K562 (cell line): ENCODE measurements around the gene KLC1.

Experiments used
- CTCF ChIP-seq, 3 experiments: IDR thresholded peaks in 2 of 3; conservative IDR thresholded peaks in 1 of 3; 2 replicates each; pipeline ENCODE4 v1.5.1; 2011 to 2012; ENCODE audit warnings: low read length in 3 of 3, mild to moderate bottlenecking in 3 of 3, control low read depth in 2 of 3, improper control_type of control experiment in 1 of 3, inconsistent platforms in 1 of 3, low read depth in 1 of 3, mixed read lengths in 1 of 3, moderate library complexity in 1 of 3; ENCODE audit not compliant: insufficient read depth in 2 of 3
- EZH2 ChIP-seq: IDR thresholded peaks from 2 replicates; pipeline ENCODE4 v1.6.1; 2012; ENCODE audit warnings: low read depth, mild to moderate bottlenecking, inconsistent platforms, low read length, borderline replicate concordance
- FOXO4 ChIP-seq: fragments of 450-650 bp; formaldehyde crosslinking; IDR thresholded peaks from 2 replicates; pipeline ENCODE4 v1.4.0; 2020; ENCODE audit warnings: mild to moderate bottlenecking, moderate library complexity
- MAX ChIP-seq: sonication (generic); formaldehyde crosslinking; IDR thresholded peaks from 2 replicates; pipeline ENCODE4 v1.9.0; 2022; ENCODE audit warnings: mild to moderate bottlenecking, missing genetic modification reagents
- NCOA2 ChIP-seq, 2 experiments: fragments of 450-650 bp; IDR thresholded peaks; 2 replicates each; pipeline ENCODE4 v1.6.1; 2018; ENCODE audit warnings: mild to moderate bottlenecking in 2 of 2, moderate library complexity in 1 of 2; ENCODE audit not compliant: partially characterized antibody in 2 of 2
- RFX5 ChIP-seq: IDR thresholded peaks from 2 replicates; pipeline ENCODE4 v1.6.1; 2011; ENCODE audit warnings: low read depth, mild to moderate bottlenecking, improper control_type of control experiment, low read length
- RNF2 ChIP-seq: sonication (generic); IDR thresholded peaks from 2 replicates; pipeline ENCODE4 v1.6.1; 2016
- TAF1 ChIP-seq: IDR thresholded peaks from 2 replicates; pipeline ENCODE4 v1.6.1; 2011; ENCODE audit warnings: mild to moderate bottlenecking, low read length, moderate library complexity; ENCODE audit not compliant: insufficient read depth, control insufficient read depth, severe bottlenecking; ENCODE audit errors: extremely low read depth
- ZBTB40 ChIP-seq, 2 experiments: fragments of 450-650 bp in 1 of 2; sonication (generic) in 1 of 2; formaldehyde crosslinking in 1 of 2; IDR thresholded peaks; 2 replicates each; pipeline versions ENCODE4 v1.7.1 to v1.9.0; 2016 to 2022; ENCODE audit warnings: inconsistent platforms in 1 of 2, mild to moderate bottlenecking in 1 of 2, missing genetic modification reagents in 1 of 2
- ZNF224 ChIP-seq: sonication (generic); formaldehyde crosslinking; IDR thresholded peaks from 2 replicates; pipeline ENCODE4 v1.8.0; 2022; ENCODE audit warnings: mild to moderate bottlenecking, missing genetic modification reagents

- no peak for TF ChIP-seq RNF2
- TF ChIP-seq EZH2: no peak
- TF ChIP-seq ZNF224 (CRISPR knock-in tag): no peak
- no peak for TF ChIP-seq TAF1
- TF ChIP-seq FOXO4 (CRISPR knock-in tag): no peak
- no peak for TF ChIP-seq CTCF (IDR thresholded peaks at IDR 0.05 in 2 of 3, conservative IDR thresholded peaks at IDR 0.05 in 1 of 3; ENCODE audit: insufficient read depth in 2 of 3, low read depth in 1 of 3, low read length in 3 of 3)
- no peak for TF ChIP-seq ZBTB40 (IDR thresholded peaks at IDR 0.05)
- no peak for TF ChIP-seq ZBTB40 (CRISPR knock-in tag; IDR thresholded peaks at IDR 0.05)
- TF ChIP-seq RFX5: no peak
- TF ChIP-seq NCOA2 (IDR thresholded peaks at IDR 0.05; ENCODE audit: partially characterized antibody in 2 of 2): no peak
- TF ChIP-seq MAX: no peak
These were observed 1.5 kb downstream of the KLC1 start for GRCh38 chr14:103630364-103631108.
